NCI-H226 (cell line): ENCODE data around the gene KIFC3.
"Not testable (repeated sequence)": the region's sequence is repeated elsewhere in the genome, so short reads cannot be mapped to it uniquely, and the experiment has no call there.

ENCODE experiments used
- DNase-seq: peaks from one replicate; pipeline ENCODE4 v3.0.0-alpha.2; 2015

The KIFC3 gene

GRCh38 chr16:57752581-57753447, 49.5 kb downstream of the KIFC3 start:
- DNase-seq: no peak

- no peak for DNase-seq
Measured at GRCh38 chr16:57752203-57752580, 50.1 kb downstream of the KIFC3 start.

GRCh38 chr16:57751539-57752202, 50.6 kb downstream of the KIFC3 start:
- no peak for DNase-seq

- no peak for DNase-seq
Measured at GRCh38 chr16:57750796-57751538, 51.3 kb downstream of the KIFC3 start.

GRCh38 chr16:57749856-57750452, 52.3 kb downstream of the KIFC3 start:
- no peak for DNase-seq

GRCh38 chr16:57749101-57749692, 53.1 kb downstream of the KIFC3 start:
- DNase-seq: no peak

GRCh38 chr16:57748596-57748995, 53.7 kb downstream of the KIFC3 start:
- DNase-seq: no peak

GRCh38 chr16:57747996-57748395, 54.3 kb downstream of the KIFC3 start:
- no peak for DNase-seq

GRCh38 chr16:57747496-57747895, 54.8 kb downstream of the KIFC3 start:
- DNase-seq: no peak

GRCh38 chr16:57747091-57747490, 55.2 kb downstream of the KIFC3 start:
- no peak for DNase-seq

GRCh38 chr16:57746316-57746715, 56.0 kb downstream of the KIFC3 start:
- DNase-seq: not testable (repeated sequence)

- no peak for DNase-seq
Measured at GRCh38 chr16:57745768-57746167, 56.5 kb downstream of the KIFC3 start.

- no peak for DNase-seq
Measured at GRCh38 chr16:57744642-57744903, 57.7 kb downstream of the KIFC3 start.

- no peak for DNase-seq
Measured at GRCh38 chr16:57743886-57744641, 58.2 kb downstream of the KIFC3 start.

GRCh38 chr16:57743458-57743857, 58.8 kb downstream of the KIFC3 start:
- no peak for DNase-seq

- no peak for DNase-seq
Measured at GRCh38 chr16:57742543-57742942, 59.7 kb downstream of the KIFC3 start.

- DNase-seq: no peak
Measured at GRCh38 chr16:57741660-57742191, 60.6 kb downstream of the KIFC3 start.

GRCh38 chr16:57740423-57741071, 61.7 kb downstream of the KIFC3 start:
- DNase-seq: no peak

GRCh38 chr16:57739756-57740422, 62.4 kb downstream of the KIFC3 start:
- no peak for DNase-seq

GRCh38 chr16:57738844-57739243, 63.4 kb downstream of the KIFC3 start:
- DNase-seq: no peak
